GM23338 (cell line): ENCODE data around the gene GGCX. TPM values are rescaled to one million over a fixed set of nuclear protein-coding genes. Genes with fewer than 3 reads are reported as not detected.

Source experiments
- ATAC-seq: fragments of 200-7000 bp; cut with Tn5 transposase; 3 replicates; pipeline ENCODE4 v1.9.1; 2020
- DNase-seq: peaks from one replicate; pipeline ENCODE4 v3.0.0-alpha.2; 2015; ENCODE audit warnings: low spot score
- H2AFZ ChIP-seq: fragments of 200-600 bp; sonication (generic); 2 replicates; pipeline ENCODE4 v1.8.0; 2016; ENCODE audit warnings: antibody characterized with exemption, mild to moderate bottlenecking, moderate library complexity
- H3F3A ChIP-seq: fragments of 200-600 bp; sonication (generic); replicated peaks from 2 replicates; pipeline ENCODE4 v1.8.0; 2017; ENCODE audit warnings: antibody characterized with exemption, mixed run types, low read depth
- H3K27ac ChIP-seq: fragments of 200-600 bp; sonication (generic); 2 replicates; pipeline ENCODE4 v1.6.1; 2016; ENCODE audit warnings: low read depth
- H3K27me3 ChIP-seq: fragments of 200-600 bp; sonication (generic); 2 replicates; pipeline ENCODE4 v1.8.0; 2016; ENCODE audit warnings: mild to moderate bottlenecking, mixed run types, moderate library complexity; ENCODE audit not compliant: insufficient read depth
- H3K36me3 ChIP-seq: fragments of 200-600 bp; sonication (generic); 2 replicates; pipeline ENCODE4 v1.8.0; 2016; ENCODE audit warnings: mild to moderate bottlenecking; ENCODE audit not compliant: insufficient read depth
- H3K4me1 ChIP-seq: fragments of 200-600 bp; sonication (generic); 2 replicates; pipeline ENCODE4 v1.8.0; 2016; ENCODE audit warnings: mild to moderate bottlenecking, moderate library complexity; ENCODE audit not compliant: insufficient read depth
- H3K4me2 ChIP-seq: fragments of 200-600 bp; sonication (generic); 2 replicates; pipeline ENCODE4 v1.7.1; 2017; ENCODE audit warnings: mixed run types
- H3K4me3 ChIP-seq: fragments of 200-600 bp; sonication (generic); 2 replicates; pipeline ENCODE4 v1.6.1; 2016; ENCODE audit warnings: mixed run types
- H3K79me2 ChIP-seq: fragments of 200-600 bp; sonication (generic); replicated peaks from 2 replicates; pipeline ENCODE4 v1.8.0; 2017; ENCODE audit warnings: mild to moderate bottlenecking; ENCODE audit not compliant: insufficient read depth
- H3K9me2 ChIP-seq: fragments of 200-600 bp; sonication (generic); 2 replicates; pipeline ENCODE4 v1.8.0; 2017; ENCODE audit not compliant: insufficient read depth
- H4K20me1 ChIP-seq: fragments of 200-600 bp; sonication (generic); replicated peaks from 2 replicates; pipeline ENCODE4 v1.8.0; 2017; ENCODE audit warnings: mild to moderate bottlenecking; ENCODE audit not compliant: insufficient read depth
- H3K27ac Mint-ChIP-seq: 2 replicates; pipeline ENCODE4 v1.8.0; 2020; ENCODE audit warnings: inconsistent platforms, mild to moderate bottlenecking, moderate library complexity, mixed read lengths
- H3K27me3 Mint-ChIP-seq: 3 replicates; pipeline ENCODE4 v1.8.0; 2022; ENCODE audit warnings: low read depth, mild to moderate bottlenecking, moderate library complexity, mixed read lengths, inconsistent platforms; ENCODE audit not compliant: insufficient read depth, poor library complexity
- H3K36me3 Mint-ChIP-seq: 3 replicates; pipeline ENCODE4 v1.8.0; 2021; ENCODE audit warnings: low read depth, mild to moderate bottlenecking, inconsistent platforms, moderate library complexity, mixed read lengths
- H3K4me1 Mint-ChIP-seq: 3 replicates; pipeline ENCODE4 v1.8.0; 2020; ENCODE audit warnings: mild to moderate bottlenecking, inconsistent platforms, mixed read lengths
- H3K4me3 Mint-ChIP-seq: 3 replicates; pipeline ENCODE4 v1.8.0; 2021; ENCODE audit warnings: moderate library complexity, mild to moderate bottlenecking, inconsistent platforms, mixed read lengths
- H3K9me3 Mint-ChIP-seq: 3 replicates; pipeline ENCODE4 v1.8.0; 2020; ENCODE audit warnings: moderate library complexity, mild to moderate bottlenecking, inconsistent platforms, mixed read lengths
- CREB1 ChIP-seq: fragments of 250-450 bp; sonication (Bioruptor Pico); IDR thresholded peaks from 2 replicates; pipeline ENCODE4 v1.5.0; 2020; ENCODE audit warnings: low read depth, mild to moderate bottlenecking, moderate library complexity
- EZH2 ChIP-seq: fragments of 200-600 bp; sonication (generic); IDR thresholded peaks from one replicate; pipeline ENCODE4 v1.8.0; 2017; ENCODE audit warnings: antibody characterized with exemption, mild to moderate bottlenecking, low read depth; ENCODE audit not compliant: unreplicated experiment
- EZH2phosphoT487 ChIP-seq: fragments of 200-600 bp; sonication (generic); IDR thresholded peaks from one replicate; pipeline ENCODE4 v1.8.1; 2018; ENCODE audit warnings: antibody characterized with exemption; ENCODE audit not compliant: unreplicated experiment
- JUNB ChIP-seq: IDR thresholded peaks from one replicate; pipeline ENCODE4 v1.6.1; 2016; ENCODE audit warnings: antibody characterized with exemption; ENCODE audit not compliant: unreplicated experiment
- NANOG ChIP-seq: IDR thresholded peaks from 2 replicates; pipeline ENCODE4 v1.6.1; 2016; ENCODE audit warnings: antibody characterized with exemption, borderline replicate concordance
- POLR2AphosphoS5 ChIP-seq: IDR thresholded peaks from 2 replicates; pipeline ENCODE4 v1.6.1; 2016; ENCODE audit warnings: antibody characterized with exemption, low read depth
- STAT1 ChIP-seq: IDR thresholded peaks from one replicate; pipeline ENCODE4 v1.6.1; 2016; ENCODE audit warnings: antibody characterized with exemption; ENCODE audit not compliant: unreplicated experiment
- ZNF331 ChIP-seq: fragments of 250-450 bp; sonication (Bioruptor Pico); IDR thresholded peaks from 2 replicates; pipeline ENCODE4 v1.5.0; 2020; ENCODE audit warnings: low read depth, mild to moderate bottlenecking, moderate library complexity
- polyA plus RNA-seq: library from polyadenylated mRNA; unstranded; fragments of >200 nt; fragmentation: Nextera tagmentation; extraction: Ambion mirVana; gene quantifications from 2 replicates; pipeline ENCODE4 v1.2.1, GENCODE V29; 2016
- total RNA-seq: library from RNA; depleted of rRNA; stranded (reverse); fragments of >200 nt; shearing (Covaris generic); gene quantifications from 2 replicates; pipeline ENCODE4 v1.2.3, GENCODE V29; 2014
- TF ChIP-seq, protein P1 (sequence below): IDR thresholded peaks from 2 replicates; pipeline ENCODE4 v1.6.1; 2016; ENCODE audit warnings: antibody characterized with exemption
- TF ChIP-seq, protein P2 (sequence below), 2 experiments: fragments of 200-600 bp in 1 of 2; sonication (generic) in 1 of 2; conservative IDR thresholded peaks; 2 replicates each; pipeline versions ENCODE4 v1.5.1 to v1.6.1; 2016 to 2017; ENCODE audit warnings: antibody characterized with exemption in 2 of 2, low read depth in 2 of 2, mild to moderate bottlenecking in 2 of 2, moderate library complexity in 1 of 2
- TF ChIP-seq, protein P3 (sequence below): fragments of 250-450 bp; sonication (Bioruptor Pico); IDR thresholded peaks from 2 replicates; pipeline ENCODE4 v1.5.0; 2020; ENCODE audit warnings: mild to moderate bottlenecking, moderate library complexity

The GGCX gene
- total and polyA plus RNA-seq, 2 experiments from 2014 or later = 14.4 to 36.2 TPM

GRCh38 chr2:85589982-85590791, 28.9 kb upstream of the GGCX start:
- DNase-seq = no peak
- Mint-ChIP-seq H3K4me3 (no peak overlapping the region; the same call in 2 of the 3 replicates), H3K9me3 (no peaks in the 10 kb centered on the region), H3K27ac (no peak overlapping the region), H3K36me3 (no peaks in the 10 kb centered on the region), H3K4me1 (peaks cover 11% of the 10 kb centered on the region), H3K27me3 (peaks cover 14% of the 10 kb centered on the region)
- Histone ChIP-seq H3K4me3 (no peak overlapping the region), H3K36me3 (no peaks in the 10 kb centered on the region), H4K20me1 (no peaks in the 10 kb centered on the region), H3K27ac (no peak overlapping the region), H3K79me2 (no peaks in the 10 kb centered on the region), H3K4me2 (no peak overlapping the region), H3K9me2 (no peaks in the 10 kb centered on the region), H3K27me3 (peaks cover 11% of the 10 kb centered on the region), H3K4me1 (peaks cover 3% of the 10 kb centered on the region; the same call in 1 of the 2 replicates), H2AFZ (no peak overlapping the region), H3F3A (0 out of 2 replicates have a peak, but pooled peaks cover 2% of the 10 kb centered on the region)
- no peak for ATAC-seq
- TF ChIP-seq, protein P1, sequence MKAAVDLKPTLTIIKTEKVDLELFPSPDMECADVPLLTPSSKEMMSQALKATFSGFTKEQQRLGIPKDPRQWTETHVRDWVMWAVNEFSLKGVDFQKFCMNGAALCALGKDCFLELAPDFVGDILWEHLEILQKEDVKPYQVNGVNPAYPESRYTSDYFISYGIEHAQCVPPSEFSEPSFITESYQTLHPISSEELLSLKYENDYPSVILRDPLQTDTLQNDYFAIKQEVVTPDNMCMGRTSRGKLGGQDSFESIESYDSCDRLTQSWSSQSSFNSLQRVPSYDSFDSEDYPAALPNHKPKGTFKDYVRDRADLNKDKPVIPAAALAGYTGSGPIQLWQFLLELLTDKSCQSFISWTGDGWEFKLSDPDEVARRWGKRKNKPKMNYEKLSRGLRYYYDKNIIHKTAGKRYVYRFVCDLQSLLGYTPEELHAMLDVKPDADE = no peak
- TF ChIP-seq EZH2 (no peak), NANOG (no peak), CREB1 (CRISPR knock-in tag) (no peak), POLR2AphosphoS5 (no peak), ZNF331 (CRISPR knock-in tag) (no peak), JUNB (no peak), EZH2phosphoT487 (no peak), STAT1 (no peak)
- TF ChIP-seq, protein P2, sequence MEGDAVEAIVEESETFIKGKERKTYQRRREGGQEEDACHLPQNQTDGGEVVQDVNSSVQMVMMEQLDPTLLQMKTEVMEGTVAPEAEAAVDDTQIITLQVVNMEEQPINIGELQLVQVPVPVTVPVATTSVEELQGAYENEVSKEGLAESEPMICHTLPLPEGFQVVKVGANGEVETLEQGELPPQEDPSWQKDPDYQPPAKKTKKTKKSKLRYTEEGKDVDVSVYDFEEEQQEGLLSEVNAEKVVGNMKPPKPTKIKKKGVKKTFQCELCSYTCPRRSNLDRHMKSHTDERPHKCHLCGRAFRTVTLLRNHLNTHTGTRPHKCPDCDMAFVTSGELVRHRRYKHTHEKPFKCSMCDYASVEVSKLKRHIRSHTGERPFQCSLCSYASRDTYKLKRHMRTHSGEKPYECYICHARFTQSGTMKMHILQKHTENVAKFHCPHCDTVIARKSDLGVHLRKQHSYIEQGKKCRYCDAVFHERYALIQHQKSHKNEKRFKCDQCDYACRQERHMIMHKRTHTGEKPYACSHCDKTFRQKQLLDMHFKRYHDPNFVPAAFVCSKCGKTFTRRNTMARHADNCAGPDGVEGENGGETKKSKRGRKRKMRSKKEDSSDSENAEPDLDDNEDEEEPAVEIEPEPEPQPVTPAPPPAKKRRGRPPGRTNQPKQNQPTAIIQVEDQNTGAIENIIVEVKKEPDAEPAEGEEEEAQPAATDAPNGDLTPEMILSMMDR (conservative IDR thresholded peaks at IDR 0.05; ENCODE audit: low read depth in 2 of 2) = no peak
- TF ChIP-seq, protein P3, sequence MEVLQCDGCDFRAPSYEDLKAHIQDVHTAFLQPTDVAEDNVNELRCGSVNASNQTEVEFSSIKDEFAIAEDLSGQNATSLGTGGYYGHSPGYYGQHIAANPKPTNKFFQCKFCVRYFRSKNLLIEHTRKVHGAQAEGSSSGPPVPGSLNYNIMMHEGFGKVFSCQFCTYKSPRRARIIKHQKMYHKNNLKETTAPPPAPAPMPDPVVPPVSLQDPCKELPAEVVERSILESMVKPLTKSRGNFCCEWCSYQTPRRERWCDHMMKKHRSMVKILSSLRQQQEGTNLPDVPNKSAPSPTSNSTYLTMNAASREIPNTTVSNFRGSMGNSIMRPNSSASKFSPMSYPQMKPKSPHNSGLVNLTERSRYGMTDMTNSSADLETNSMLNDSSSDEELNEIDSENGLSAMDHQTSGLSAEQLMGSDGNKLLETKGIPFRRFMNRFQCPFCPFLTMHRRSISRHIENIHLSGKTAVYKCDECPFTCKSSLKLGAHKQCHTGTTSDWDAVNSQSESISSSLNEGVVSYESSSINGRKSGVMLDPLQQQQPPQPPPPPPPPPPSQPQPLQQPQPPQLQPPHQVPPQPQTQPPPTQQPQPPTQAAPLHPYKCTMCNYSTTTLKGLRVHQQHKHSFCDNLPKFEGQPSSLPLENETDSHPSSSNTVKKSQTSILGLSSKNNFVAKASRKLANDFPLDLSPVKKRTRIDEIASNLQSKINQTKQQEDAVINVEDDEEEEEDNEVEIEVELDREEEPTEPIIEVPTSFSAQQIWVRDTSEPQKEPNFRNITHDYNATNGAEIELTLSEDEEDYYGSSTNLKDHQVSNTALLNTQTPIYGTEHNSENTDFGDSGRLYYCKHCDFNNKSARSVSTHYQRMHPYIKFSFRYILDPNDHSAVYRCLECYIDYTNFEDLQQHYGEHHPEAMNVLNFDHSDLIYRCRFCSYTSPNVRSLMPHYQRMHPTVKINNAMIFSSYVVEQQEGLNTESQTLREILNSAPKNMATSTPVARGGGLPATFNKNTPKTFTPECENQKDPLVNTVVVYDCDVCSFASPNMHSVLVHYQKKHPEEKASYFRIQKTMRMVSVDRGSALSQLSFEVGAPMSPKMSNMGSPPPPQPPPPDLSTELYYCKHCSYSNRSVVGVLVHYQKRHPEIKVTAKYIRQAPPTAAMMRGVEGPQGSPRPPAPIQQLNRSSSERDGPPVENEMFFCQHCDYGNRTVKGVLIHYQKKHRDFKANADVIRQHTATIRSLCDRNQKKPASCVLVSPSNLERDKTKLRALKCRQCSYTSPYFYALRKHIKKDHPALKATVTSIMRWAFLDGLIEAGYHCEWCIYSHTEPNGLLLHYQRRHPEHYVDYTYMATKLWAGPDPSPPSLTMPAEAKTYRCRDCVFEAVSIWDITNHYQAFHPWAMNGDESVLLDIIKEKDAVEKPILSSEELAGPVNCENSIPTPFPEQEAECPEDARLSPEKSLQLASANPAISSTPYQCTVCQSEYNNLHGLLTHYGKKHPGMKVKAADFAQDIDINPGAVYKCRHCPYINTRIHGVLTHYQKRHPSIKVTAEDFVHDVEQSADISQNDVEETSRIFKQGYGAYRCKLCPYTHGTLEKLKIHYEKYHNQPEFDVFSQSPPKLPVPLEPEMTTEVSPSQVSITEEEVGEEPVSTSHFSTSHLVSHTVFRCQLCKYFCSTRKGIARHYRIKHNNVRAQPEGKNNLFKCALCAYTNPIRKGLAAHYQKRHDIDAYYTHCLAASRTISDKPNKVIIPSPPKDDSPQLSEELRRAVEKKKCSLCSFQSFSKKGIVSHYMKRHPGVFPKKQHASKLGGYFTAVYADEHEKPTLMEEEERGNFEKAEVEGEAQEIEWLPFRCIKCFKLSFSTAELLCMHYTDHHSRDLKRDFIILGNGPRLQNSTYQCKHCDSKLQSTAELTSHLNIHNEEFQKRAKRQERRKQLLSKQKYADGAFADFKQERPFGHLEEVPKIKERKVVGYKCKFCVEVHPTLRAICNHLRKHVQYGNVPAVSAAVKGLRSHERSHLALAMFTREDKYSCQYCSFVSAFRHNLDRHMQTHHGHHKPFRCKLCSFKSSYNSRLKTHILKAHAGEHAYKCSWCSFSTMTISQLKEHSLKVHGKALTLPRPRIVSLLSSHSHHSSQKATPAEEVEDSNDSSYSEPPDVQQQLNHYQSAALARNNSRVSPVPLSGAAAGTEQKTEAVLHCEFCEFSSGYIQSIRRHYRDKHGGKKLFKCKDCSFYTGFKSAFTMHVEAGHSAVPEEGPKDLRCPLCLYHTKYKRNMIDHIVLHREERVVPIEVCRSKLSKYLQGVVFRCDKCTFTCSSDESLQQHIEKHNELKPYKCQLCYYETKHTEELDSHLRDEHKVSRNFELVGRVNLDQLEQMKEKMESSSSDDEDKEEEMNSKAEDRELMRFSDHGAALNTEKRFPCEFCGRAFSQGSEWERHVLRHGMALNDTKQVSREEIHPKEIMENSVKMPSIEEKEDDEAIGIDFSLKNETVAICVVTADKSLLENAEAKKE (CRISPR knock-in tag) = no peak
